SK-N-SH (cell line): ENCODE data around the gene GRM5.

Source experiments
- EP300 ChIP-seq, 2 experiments: IDR thresholded peaks; 2 replicates each; pipeline versions ENCODE4 v1.4.0 to v1.6.1; 2012; ENCODE audit warnings: borderline replicate concordance in 1 of 2, low read depth in 1 of 2, low read length in 1 of 2
- JUND ChIP-seq: IDR thresholded peaks from 2 replicates; pipeline ENCODE4 v1.4.0; 2012
- MAX ChIP-seq: IDR thresholded peaks from 2 replicates; pipeline ENCODE4 v1.4.0; 2012; ENCODE audit warnings: low read depth
- MXI1 ChIP-seq: IDR thresholded peaks from 2 replicates; pipeline ENCODE4 v1.6.1; 2012; ENCODE audit warnings: mild to moderate bottlenecking, low read depth, low read length, improper control_type of control experiment
- NFIC ChIP-seq: IDR thresholded peaks from 2 replicates; pipeline ENCODE4 v1.4.0; 2012; ENCODE audit warnings: borderline replicate concordance
- NRF1 ChIP-seq: IDR thresholded peaks from 2 replicates; pipeline ENCODE4 v1.6.1; 2012; ENCODE audit warnings: low read depth, mild to moderate bottlenecking, low read length
- POLR2AphosphoS5 ChIP-seq: IDR thresholded peaks from 2 replicates; pipeline ENCODE4 v1.6.1; 2012; ENCODE audit warnings: low read depth, low read length
- RFX5 ChIP-seq: IDR thresholded peaks from 2 replicates; pipeline ENCODE4 v1.6.1; 2012; ENCODE audit warnings: mild to moderate bottlenecking, improper control_type of control experiment, low read length
- SIN3A ChIP-seq: IDR thresholded peaks from 2 replicates; pipeline ENCODE4 v1.6.1; 2012; ENCODE audit warnings: low read depth, mild to moderate bottlenecking, low read length, moderate library complexity, borderline replicate concordance
- SMC3 ChIP-seq: IDR thresholded peaks from 2 replicates; pipeline ENCODE4 v1.6.1; 2012; ENCODE audit warnings: low read depth, low read length, improper control_type of control experiment
- TAF1 ChIP-seq: IDR thresholded peaks from 2 replicates; pipeline ENCODE4 v1.6.1; 2012; ENCODE audit warnings: low read depth, mild to moderate bottlenecking, low read length, moderate library complexity, borderline replicate concordance
- TCF12 ChIP-seq: IDR thresholded peaks from 2 replicates; pipeline ENCODE4 v1.4.0; 2012
- TF ChIP-seq, protein P1 (sequence below): fragments of 200-600 bp; sonication (generic); IDR thresholded peaks from 2 replicates; pipeline ENCODE4 v1.6.1; 2017; ENCODE audit warnings: antibody characterized with exemption, mild to moderate bottlenecking, moderate library complexity
- TF ChIP-seq, protein P2 (sequence below): IDR thresholded peaks from 2 replicates; pipeline ENCODE4 v1.6.1; 2012; ENCODE audit warnings: mild to moderate bottlenecking, low read depth, low read length, moderate library complexity

DNA sequence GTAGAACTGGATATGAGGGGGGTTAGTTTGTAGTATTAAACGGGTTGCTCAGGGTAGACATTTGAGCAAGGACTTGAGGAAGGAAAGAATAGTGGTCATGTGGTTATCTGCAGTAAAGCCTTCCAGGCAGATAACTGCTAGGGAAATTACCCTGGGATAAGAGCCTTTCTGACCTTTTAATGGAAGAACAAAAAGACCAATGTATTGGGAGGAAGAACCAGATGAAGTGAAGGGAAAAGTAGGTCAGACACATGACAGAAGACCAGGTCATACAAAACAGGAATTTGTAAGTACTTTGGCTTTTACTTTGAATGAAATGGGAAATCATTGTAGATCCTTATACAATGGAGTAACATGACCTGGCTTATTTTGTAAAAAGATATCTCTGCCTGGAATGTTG is 486.3 kb downstream of the GRM5 start:
- TF ChIP-seq, protein P1, sequence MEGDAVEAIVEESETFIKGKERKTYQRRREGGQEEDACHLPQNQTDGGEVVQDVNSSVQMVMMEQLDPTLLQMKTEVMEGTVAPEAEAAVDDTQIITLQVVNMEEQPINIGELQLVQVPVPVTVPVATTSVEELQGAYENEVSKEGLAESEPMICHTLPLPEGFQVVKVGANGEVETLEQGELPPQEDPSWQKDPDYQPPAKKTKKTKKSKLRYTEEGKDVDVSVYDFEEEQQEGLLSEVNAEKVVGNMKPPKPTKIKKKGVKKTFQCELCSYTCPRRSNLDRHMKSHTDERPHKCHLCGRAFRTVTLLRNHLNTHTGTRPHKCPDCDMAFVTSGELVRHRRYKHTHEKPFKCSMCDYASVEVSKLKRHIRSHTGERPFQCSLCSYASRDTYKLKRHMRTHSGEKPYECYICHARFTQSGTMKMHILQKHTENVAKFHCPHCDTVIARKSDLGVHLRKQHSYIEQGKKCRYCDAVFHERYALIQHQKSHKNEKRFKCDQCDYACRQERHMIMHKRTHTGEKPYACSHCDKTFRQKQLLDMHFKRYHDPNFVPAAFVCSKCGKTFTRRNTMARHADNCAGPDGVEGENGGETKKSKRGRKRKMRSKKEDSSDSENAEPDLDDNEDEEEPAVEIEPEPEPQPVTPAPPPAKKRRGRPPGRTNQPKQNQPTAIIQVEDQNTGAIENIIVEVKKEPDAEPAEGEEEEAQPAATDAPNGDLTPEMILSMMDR = no peak
- no peak for TF ChIP-seq EP300 (IDR thresholded peaks at IDR 0.05; ENCODE audit: borderline replicate concordance in 1 of 2, low read depth in 1 of 2, low read length in 1 of 2)
- TF ChIP-seq RFX5 = no peak
- TF ChIP-seq NRF1 = no peak
- TF ChIP-seq POLR2AphosphoS5 = no peak
- TF ChIP-seq MAX = no peak
- TF ChIP-seq, protein P2, sequence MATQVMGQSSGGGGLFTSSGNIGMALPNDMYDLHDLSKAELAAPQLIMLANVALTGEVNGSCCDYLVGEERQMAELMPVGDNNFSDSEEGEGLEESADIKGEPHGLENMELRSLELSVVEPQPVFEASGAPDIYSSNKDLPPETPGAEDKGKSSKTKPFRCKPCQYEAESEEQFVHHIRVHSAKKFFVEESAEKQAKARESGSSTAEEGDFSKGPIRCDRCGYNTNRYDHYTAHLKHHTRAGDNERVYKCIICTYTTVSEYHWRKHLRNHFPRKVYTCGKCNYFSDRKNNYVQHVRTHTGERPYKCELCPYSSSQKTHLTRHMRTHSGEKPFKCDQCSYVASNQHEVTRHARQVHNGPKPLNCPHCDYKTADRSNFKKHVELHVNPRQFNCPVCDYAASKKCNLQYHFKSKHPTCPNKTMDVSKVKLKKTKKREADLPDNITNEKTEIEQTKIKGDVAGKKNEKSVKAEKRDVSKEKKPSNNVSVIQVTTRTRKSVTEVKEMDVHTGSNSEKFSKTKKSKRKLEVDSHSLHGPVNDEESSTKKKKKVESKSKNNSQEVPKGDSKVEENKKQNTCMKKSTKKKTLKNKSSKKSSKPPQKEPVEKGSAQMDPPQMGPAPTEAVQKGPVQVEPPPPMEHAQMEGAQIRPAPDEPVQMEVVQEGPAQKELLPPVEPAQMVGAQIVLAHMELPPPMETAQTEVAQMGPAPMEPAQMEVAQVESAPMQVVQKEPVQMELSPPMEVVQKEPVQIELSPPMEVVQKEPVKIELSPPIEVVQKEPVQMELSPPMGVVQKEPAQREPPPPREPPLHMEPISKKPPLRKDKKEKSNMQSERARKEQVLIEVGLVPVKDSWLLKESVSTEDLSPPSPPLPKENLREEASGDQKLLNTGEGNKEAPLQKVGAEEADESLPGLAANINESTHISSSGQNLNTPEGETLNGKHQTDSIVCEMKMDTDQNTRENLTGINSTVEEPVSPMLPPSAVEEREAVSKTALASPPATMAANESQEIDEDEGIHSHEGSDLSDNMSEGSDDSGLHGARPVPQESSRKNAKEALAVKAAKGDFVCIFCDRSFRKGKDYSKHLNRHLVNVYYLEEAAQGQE = no peak
- no peak for TF ChIP-seq TCF12
- TF ChIP-seq TAF1 = no peak
- TF ChIP-seq JUND = no peak
- TF ChIP-seq MXI1 = no peak
- TF ChIP-seq SMC3 = no peak
- no peak for TF ChIP-seq SIN3A
- TF ChIP-seq NFIC = no peak
